Erythroblast (primary cell): Measurements from ENCODE around the gene SOX8.

ENCODE experiments used
- GATA1 ChIP-seq: IDR thresholded peaks from 2 replicates; pipeline ENCODE4 v1.6.1; 2011; ENCODE audit warnings: low read depth, mild to moderate bottlenecking, control low read depth, low read length, moderate library complexity
- POLR2A ChIP-seq: IDR thresholded peaks from 2 replicates; pipeline ENCODE4 v1.6.1; 2011; ENCODE audit warnings: mild to moderate bottlenecking, low read length

GRCh38 chr16:987906-988305, 6.3 kb downstream of the SOX8 start:
- TF ChIP-seq POLR2A (no peak), GATA1 (no peak)
